Choroid plexus epithelial cell (primary cell): Measurements from ENCODE around the gene DTNBP1.
A peak's percentile ranks its signal among the peaks of the same experiment; 100 is the strongest.

Experiments used
- DNase-seq: peaks from one replicate; pipeline ENCODE4 v3.0.0-alpha.2; 2010; ENCODE audit warnings: low read depth
- H3K4me3 ChIP-seq: 2 replicates; pipeline ENCODE4 v1.5.1; 2011; ENCODE audit warnings: low read depth, mild to moderate bottlenecking, control low read depth, low read length, moderate library complexity
- TF ChIP-seq, protein P1 (sequence below): conservative IDR thresholded peaks from 2 replicates; pipeline ENCODE4 v1.5.1; 2011; ENCODE audit warnings: low read depth, mild to moderate bottlenecking, control low read depth, inconsistent platforms, low read length, moderate library complexity

Gene DTNBP1

DNA sequence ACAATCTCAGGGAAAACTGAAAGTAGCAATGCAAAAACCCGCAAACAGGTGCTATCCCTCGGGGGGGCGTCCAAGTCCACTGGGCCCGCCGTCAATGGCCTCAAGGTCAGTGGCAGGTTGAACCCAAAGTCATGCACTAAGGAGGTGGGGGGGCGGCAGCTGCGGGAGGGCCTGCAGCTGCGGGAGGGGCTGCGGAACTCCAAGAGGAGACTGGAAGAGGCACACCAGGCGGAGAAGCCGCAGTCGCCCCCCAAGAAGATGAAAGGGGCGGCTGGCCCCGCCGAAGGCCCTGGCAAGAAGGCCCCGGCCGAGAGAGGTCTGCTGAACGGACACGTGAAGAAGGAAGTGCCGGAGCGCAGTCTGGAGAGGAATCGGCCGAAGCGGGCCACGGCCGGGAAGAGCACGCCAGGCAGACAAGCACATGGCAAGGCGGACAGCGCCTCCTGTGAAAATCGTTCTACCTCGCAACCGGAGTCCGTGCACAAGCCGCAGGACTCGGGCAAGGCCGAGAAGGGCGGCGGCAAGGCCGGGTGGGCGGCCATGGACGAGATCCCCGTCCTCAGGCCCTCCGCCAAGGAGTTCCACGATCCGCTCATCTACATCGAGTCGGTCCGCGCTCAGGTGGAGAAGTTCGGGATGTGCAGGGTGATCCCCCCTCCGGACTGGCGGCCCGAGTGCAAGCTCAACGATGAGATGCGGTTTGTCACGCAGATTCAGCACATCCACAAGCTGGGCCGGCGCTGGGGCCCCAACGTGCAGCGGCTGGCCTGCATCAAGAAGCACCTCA, 166.3 kb downstream of the DTNBP1 start:
- H3K4me3 ChIP-seq, result no peak overlapping the region
- no peak for DNase-seq
- TF ChIP-seq, protein P1, sequence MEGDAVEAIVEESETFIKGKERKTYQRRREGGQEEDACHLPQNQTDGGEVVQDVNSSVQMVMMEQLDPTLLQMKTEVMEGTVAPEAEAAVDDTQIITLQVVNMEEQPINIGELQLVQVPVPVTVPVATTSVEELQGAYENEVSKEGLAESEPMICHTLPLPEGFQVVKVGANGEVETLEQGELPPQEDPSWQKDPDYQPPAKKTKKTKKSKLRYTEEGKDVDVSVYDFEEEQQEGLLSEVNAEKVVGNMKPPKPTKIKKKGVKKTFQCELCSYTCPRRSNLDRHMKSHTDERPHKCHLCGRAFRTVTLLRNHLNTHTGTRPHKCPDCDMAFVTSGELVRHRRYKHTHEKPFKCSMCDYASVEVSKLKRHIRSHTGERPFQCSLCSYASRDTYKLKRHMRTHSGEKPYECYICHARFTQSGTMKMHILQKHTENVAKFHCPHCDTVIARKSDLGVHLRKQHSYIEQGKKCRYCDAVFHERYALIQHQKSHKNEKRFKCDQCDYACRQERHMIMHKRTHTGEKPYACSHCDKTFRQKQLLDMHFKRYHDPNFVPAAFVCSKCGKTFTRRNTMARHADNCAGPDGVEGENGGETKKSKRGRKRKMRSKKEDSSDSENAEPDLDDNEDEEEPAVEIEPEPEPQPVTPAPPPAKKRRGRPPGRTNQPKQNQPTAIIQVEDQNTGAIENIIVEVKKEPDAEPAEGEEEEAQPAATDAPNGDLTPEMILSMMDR, result no peak

DNA sequence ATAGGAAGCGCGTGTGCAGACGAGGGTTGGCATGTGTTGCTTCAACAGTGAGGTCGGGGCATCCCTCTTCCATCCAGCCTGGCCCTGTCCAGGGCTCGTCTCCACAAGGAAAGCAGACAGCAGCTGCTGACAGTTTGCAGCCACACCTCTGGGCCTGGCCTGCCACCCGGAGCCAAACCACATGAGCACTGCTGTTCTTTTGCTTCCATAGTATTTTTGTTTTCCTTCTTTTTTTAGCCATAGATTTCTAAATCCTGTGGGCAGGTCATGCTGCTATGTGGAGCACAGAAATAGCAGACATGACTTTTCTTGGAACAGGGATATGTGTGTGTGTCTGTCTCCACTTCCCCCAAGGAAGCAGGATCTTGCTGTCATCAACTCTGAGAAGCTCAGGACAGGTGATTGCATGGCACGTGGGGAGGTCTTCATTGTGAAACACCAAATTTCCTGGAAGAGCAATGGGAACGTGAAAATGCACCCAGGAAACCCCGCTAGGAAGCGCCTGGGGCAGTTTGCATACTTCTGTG, 167.4 kb downstream of the DTNBP1 start:
- DNase-seq, result peak; percentile 43
- TF ChIP-seq, protein P1, result no peak
- no peak overlapping the region for H3K4me3 ChIP-seq

DNA sequence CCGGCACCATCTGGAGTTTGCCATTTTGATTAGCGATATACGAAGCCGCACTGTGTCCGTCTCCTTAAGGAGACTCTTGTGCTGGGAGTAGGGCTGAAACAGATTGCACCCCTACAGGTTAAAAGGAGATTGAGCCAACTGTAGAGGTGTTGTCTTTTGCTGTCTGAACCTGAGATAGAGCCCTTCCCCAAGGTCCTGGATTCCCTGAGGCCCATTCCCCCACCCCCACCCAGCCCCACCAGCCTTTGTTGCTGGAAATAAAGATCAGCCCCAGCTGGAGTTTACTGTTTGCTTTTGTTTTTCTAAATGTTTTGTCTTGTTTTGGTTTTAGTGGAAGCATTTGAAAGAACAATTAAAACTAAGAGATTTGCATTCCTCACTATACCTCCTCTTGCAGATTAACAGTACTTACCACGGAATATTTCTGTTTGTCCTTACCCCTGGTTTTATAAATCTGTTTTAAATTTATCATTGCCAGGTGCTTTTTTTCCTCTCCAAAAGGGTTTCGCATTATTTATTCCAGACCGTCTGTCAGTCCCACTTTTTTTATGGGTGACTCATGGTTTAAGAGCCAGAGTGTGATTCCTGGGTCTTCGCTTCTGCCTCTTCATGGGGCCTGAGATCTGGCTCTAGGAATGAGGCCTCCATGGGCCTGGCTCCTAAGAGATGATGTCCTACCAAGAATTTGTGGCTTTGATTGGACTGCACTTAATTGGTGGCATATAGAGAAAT, 169.2 kb downstream of the DTNBP1 start:
- DNase-seq, result peak; percentile 45
- no peak overlapping the region for H3K4me3 ChIP-seq
- TF ChIP-seq, protein P1, result no peak

DNA sequence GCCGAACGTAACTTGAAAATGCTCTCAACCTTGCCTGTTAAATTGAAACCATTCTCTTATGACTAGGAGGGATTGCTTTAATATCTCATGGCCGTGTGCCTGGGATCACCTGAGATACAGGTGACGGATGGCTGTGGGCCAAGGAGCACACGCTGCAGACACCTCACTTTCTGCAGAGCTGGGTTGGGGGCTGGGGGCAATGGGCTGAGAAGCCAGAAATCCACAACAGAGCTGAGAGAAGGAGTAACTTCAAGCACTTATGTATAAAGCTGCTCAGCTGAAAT, 170.9 kb downstream of the DTNBP1 start:
- TF ChIP-seq, protein P1, result no peak
- H3K4me3 ChIP-seq, result no peak overlapping the region
- DNase-seq, result no peak

DNA sequence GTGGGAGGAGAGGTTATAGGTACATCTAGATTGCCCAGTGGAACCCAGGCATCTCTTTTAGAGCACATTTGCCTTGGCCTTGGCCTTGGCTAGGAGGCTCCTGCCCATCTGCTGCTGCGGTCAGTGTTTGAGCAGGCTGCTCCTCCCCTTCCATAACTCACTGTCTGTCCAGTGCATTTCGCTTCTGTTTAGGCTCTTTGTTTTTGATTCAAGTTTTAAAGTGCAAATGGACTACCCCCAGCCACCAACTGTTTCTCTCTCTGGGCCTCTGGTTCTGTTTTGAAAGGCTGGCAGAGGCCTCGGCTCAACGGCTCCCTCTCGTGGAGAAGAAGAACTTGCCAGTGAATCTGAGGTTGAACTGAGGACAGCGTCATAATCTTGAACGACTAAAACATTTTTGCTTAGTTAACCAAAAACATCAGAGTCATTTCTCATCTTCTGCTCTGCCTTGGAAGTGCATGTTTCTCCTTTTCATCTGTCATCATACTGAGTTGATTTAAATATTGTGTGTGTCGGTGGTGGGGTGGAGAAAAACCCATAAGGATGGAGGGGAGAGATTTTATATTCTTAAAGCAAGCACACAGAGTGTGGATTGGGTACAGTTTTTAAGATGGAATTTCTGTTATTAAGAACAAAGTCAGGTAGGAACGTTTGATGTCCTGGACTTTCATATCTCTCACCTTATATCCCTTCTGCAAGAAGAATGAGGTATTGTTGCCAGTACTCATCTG, 171.4 kb downstream of the DTNBP1 start:
- TF ChIP-seq, protein P1, result peak; percentile 100
- no peak overlapping the region for H3K4me3 ChIP-seq
- DNase-seq, result peak; percentile 89

DNA sequence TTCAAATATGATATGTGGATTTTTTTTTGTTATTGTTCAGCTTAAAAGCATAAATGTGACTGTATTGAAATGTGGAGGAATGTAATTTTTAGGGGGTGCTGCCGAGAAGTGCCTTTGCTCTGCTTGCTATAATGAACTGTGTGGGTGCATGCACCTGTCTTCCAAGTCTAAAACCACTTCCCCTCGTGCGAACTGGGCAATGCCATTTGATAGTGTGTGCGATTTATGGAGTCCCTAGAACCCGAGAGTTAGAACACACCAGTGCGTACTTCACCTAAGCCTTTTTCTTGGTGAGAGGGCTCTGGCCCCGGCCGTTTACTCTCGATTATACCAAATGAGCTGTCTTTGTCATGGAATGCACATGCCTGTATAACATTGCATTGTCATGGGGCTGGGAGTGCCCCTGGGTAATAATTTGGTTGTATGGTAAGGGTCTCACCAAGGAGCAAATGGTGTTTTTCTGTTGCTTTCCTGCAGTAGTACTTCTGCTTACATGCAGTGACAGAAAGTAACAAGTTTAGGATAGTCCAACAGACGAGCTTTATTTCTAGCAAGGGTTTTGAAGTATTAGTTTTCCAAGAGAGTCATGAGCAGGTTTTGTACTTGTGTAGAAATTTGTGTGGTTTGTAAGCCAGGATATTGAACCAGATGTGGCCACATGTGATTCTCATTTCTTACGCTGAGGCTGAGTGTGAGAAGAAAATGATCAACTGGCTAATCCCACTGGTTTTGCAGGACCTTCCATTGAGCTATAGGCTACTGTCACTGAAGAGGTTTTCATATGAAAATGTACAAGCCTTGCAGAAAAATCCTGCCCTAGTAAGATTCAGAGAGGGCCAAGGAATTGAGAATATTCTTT, 172.4 kb downstream of the DTNBP1 start:
- DNase-seq, result no peak
- H3K4me3 ChIP-seq, result no peak overlapping the region
- TF ChIP-seq, protein P1, result no peak
